ENCODE results near the gene GRID1.

GRCh38 chr10:85915245-85915846, 451.2 kb downstream of the GRID1 start:
- TF ChIP-seq CTCF (conservative IDR thresholded peaks at IDR 0.05) (no peak), EZH2 (IDR thresholded peaks at IDR 0.05; ENCODE audit: low read depth) (no peak)
